HAP-1 (cell line): ENCODE measurements around the gene NUTM1.

Experiments
- DNase-seq, 2 experiments: peaks; one replicate each; pipeline ENCODE4 v3.0.0-alpha.2; 2016 to 2020; ENCODE audit warnings: low spot score in 2 of 2
- H3K27me3 ChIP-seq: fragments of 250-450 bp; sonication (Bioruptor Pico); 2 replicates; pipeline ENCODE4 v1.5.1; 2020; ENCODE audit warnings: low read depth, mild to moderate bottlenecking, moderate library complexity
- H3K36me3 ChIP-seq: fragments of 250-450 bp; sonication (Bioruptor Pico); replicated peaks from 2 replicates; pipeline ENCODE4 v1.5.1; 2020; ENCODE audit warnings: mild to moderate bottlenecking
- H3K4me1 ChIP-seq: fragments of 250-450 bp; sonication (Bioruptor Pico); 2 replicates; pipeline ENCODE4 v1.5.1; 2020; ENCODE audit warnings: mild to moderate bottlenecking
- H3K4me3 ChIP-seq: fragments of 250-450 bp; sonication (Bioruptor Pico); 2 replicates; pipeline ENCODE4 v1.5.1; 2020; ENCODE audit warnings: mild to moderate bottlenecking, moderate library complexity
- H3K9me3 ChIP-seq: fragments of 250-450 bp; sonication (Bioruptor Pico); 2 replicates; pipeline ENCODE4 v1.5.1; 2020; ENCODE audit warnings: mild to moderate bottlenecking, moderate library complexity
- in situ Hi-C: fragments of 300-500 bp; cut with MboI; formaldehyde crosslinking; loops from 3 replicates; pipeline ENCODE4 v1.14.3; 2020; ENCODE audit warnings: low sequenced_read_pairs, inconsistent platforms, mixed read lengths

NUTM1 gene, protein sequence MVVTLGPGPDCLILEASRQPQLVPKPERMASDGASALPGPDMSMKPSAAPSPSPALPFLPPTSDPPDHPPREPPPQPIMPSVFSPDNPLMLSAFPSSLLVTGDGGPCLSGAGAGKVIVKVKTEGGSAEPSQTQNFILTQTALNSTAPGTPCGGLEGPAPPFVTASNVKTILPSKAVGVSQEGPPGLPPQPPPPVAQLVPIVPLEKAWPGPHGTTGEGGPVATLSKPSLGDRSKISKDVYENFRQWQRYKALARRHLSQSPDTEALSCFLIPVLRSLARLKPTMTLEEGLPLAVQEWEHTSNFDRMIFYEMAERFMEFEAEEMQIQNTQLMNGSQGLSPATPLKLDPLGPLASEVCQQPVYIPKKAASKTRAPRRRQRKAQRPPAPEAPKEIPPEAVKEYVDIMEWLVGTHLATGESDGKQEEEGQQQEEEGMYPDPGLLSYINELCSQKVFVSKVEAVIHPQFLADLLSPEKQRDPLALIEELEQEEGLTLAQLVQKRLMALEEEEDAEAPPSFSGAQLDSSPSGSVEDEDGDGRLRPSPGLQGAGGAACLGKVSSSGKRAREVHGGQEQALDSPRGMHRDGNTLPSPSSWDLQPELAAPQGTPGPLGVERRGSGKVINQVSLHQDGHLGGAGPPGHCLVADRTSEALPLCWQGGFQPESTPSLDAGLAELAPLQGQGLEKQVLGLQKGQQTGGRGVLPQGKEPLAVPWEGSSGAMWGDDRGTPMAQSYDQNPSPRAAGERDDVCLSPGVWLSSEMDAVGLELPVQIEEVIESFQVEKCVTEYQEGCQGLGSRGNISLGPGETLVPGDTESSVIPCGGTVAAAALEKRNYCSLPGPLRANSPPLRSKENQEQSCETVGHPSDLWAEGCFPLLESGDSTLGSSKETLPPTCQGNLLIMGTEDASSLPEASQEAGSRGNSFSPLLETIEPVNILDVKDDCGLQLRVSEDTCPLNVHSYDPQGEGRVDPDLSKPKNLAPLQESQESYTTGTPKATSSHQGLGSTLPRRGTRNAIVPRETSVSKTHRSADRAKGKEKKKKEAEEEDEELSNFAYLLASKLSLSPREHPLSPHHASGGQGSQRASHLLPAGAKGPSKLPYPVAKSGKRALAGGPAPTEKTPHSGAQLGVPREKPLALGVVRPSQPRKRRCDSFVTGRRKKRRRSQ

DNA sequence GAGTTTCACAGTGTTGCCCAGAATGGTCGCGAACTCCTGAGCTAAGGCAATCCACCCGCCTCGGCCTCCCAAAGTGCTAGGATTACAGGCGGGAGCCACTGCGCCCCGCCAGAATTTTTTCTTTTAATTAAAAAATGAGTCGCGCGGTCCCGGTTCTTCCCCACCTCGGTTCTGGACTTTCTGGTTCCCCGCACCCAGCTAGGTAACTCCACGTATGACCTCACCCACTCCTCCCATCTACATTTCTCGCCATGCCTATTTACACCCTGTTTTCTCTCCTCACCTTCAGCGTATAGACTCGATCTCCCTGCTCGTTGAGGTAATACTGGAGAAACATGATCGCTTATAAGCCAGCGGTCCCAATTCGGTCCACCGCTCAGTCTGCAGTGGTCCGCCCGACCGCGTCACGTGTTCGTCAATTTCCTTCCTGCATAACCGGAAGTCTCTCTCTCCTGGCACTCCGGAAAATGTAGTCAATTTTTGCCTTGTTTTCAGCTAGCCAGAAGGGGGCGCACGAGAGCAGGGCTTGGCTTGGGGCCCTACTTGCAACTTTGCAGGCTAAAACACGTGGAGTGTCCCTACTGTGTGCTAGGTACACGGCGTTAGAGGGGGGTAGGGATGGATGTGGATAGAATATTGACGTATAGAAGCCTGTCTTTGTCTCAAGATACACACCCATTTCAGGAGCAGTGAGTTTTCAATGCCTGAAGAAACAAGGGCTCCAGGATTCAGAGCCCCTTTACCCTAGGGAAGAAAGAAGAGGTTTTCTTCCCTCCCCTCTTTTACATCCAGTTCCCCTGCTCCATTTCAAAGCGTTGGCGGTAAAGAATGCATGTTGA, at the start of gene NUTM1, which contains the start of gene NOP10:
NUTM1 (plus strand) TSS at position 579 of the 839 bp plus-strand sequence. CDS start 382 bp downstream, outside the sequence.
NOP10 (minus strand) TSS at position 400 of the 839 bp plus-strand sequence; CDS start at position 337, 63 bp downstream.
- Histone ChIP-seq H3K27me3 (no peaks in the 10 kb centered on the region), H3K4me1 (peaks cover 26% of the 10 kb centered on the region), H3K36me3 (peaks cover 25% of the 10 kb centered on the region), H3K9me3 (no peaks in the 10 kb centered on the region), H3K4me3 (peak within 1 kb of the TSS; percentile 90)
- in situ Hi-C loops = no loop called here
- DNase-seq = peak; percentile 92 to 94

DNA sequence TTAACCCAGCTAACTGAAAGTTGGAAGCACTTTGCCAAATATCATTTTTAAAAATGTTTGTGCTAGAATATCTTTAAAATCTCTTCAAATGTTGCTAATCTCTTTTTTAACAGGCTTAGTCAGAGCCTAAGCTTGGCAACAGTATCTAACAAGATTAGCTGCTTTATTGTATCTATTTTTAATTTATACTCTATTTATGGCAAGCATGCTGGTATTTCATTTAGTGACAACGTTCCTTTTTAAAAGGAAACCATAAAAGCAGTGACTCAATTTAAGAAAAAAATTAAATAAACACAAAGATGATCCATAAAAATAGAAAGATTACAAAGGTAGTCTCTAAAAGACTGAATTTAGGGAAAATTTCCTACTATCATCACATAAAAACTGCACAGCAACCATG, 46.1 kb upstream of the NUTM1 start:
- DNase-seq = no peak
- no peaks in the 10 kb centered on the region for H3K27me3 ChIP-seq
- in situ Hi-C loops = no loop called here
- H3K4me3 ChIP-seq = no peak overlapping the region
- no peaks in the 10 kb centered on the region for H3K9me3 ChIP-seq
- no peaks in the 10 kb centered on the region for H3K36me3 ChIP-seq
- H3K4me1 ChIP-seq = no peaks in the 10 kb centered on the region

DNA sequence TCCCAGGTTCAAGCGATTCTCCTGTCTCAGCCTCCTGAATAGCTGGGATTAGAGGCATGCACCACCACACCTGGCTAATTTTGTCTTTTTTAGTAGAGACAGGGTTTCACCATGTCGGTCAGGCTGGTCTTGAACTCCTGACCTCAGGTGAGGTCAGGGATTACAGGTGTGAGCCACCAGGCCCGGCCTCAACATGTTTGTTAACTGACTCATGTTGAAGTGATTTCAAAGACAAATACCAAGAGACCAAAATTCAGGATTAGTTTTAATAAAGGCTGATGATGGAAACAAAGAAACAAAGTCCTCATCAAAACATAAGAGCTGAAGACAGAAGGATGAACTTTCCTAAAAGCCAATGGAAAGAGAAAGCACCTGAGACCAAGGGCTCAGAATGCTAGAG, 42.1 kb upstream of the NUTM1 start:
- no peak overlapping the region for H3K4me3 ChIP-seq
- H3K36me3 ChIP-seq = no peaks in the 10 kb centered on the region
- H3K9me3 ChIP-seq = no peaks in the 10 kb centered on the region
- in situ Hi-C loops = no loop called here
- H3K27me3 ChIP-seq = no peaks in the 10 kb centered on the region
- H3K4me1 ChIP-seq = peaks cover 8% of the 10 kb centered on the region
- no peak for DNase-seq

DNA sequence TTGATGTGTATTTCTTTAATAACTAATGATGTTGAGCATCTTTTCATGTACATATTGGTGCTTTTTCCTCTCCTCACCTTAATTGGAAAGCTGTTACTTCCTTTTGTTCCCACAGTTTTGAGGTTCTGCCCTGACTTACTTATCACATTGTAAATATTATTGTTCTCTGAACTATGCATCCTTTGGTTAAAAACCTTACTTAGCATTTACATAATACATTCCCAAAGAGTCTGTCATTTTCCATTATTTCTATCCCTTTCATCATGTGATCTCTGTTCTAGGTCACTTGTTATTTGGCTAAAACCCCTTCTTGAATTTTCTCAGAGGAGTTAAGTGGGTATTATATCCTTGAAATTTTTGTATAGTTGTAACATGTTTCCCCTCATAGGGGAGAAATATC, 38.5 kb upstream of the NUTM1 start:
- no peak overlapping the region for H3K4me3 ChIP-seq
- DNase-seq = peak in 1 of 2 experiments; percentile 49
- no peaks in the 10 kb centered on the region for H3K27me3 ChIP-seq

DNA sequence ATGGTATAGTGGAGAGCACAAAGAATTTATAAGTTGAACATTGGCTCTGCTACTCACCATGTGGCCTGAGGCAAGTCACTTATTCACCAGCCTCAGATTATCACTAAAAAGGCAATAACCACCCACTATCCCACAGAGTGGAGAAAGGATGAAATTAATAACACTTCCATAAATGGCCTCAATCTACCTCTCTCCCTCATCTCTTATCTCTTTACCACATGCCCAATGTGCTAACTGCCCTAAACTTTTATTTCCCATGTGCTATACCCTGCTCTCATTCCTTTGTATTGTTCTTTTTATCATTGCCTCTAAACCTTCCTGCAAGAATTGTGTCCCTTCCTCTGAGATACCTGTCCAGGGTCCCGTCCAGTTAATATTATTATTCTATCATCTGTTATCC, 31.6 kb upstream of the NUTM1 start:
- no peak overlapping the region for H3K4me3 ChIP-seq
- no peak for DNase-seq
- H3K9me3 ChIP-seq = no peaks in the 10 kb centered on the region
- in situ Hi-C loops = no loop called here
- H3K4me1 ChIP-seq = peaks cover 4% of the 10 kb centered on the region; the same call in 1 of the 2 replicates
- no peaks in the 10 kb centered on the region for H3K36me3 ChIP-seq
- H3K27me3 ChIP-seq = no peaks in the 10 kb centered on the region

More for the DNA sequence above, 38.5 kb upstream of the NUTM1 start:
- Histone ChIP-seq H3K9me3 (no peaks in the 10 kb centered on the region), H3K4me1 (peaks cover 12% of the 10 kb centered on the region), H3K36me3 (no peaks in the 10 kb centered on the region)
- in situ Hi-C loops = no loop called here

DNA sequence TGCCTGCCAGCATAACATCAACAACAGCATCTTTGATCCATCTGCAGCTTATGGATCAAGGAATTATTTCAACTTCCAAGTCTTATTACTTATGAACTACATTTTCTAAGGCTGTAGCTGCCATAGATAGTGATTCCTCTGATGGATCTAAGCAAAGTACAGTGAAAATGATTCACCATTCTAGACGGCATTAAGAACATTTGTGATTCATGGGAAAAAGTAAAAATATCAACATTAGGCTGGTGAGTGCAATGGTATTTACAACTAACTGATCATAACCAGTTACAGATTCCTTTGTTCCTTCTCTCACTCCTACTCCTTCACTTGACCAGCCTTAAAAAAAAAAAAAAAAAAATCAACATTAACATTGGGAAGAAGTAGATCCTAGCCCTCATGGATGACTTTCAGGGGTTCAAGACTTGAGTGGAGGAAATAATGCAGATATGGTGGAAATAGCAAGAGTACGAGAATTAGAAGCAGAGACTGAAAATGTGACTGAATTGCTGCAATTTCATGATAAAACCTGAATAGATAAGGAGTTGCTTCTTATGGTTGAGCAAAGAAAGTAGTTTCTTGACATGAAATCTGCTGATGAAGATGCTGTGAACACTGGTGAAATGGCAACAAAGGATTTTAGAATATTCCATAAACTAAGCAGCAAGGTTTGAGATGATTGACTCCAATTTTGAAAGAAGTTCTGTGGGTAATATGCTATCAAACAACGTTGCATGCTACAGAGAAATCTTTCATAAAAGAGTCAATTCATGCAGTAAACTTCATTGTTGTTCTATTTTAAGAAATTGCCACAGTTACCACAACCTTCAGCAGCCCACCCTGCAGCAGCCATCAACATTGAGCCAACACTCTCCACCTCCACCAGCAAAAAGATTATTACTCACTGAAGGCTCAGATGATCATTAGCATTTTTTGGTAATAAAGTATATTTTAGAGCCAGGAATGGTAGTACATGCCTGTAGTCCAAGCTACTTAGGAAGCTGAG, 28.3 kb upstream of the NUTM1 start:
- in situ Hi-C loops = no loop called here
- no peaks in the 10 kb centered on the region for H3K9me3 ChIP-seq
- H3K4me1 ChIP-seq = peaks cover 15% of the 10 kb centered on the region

DNA sequence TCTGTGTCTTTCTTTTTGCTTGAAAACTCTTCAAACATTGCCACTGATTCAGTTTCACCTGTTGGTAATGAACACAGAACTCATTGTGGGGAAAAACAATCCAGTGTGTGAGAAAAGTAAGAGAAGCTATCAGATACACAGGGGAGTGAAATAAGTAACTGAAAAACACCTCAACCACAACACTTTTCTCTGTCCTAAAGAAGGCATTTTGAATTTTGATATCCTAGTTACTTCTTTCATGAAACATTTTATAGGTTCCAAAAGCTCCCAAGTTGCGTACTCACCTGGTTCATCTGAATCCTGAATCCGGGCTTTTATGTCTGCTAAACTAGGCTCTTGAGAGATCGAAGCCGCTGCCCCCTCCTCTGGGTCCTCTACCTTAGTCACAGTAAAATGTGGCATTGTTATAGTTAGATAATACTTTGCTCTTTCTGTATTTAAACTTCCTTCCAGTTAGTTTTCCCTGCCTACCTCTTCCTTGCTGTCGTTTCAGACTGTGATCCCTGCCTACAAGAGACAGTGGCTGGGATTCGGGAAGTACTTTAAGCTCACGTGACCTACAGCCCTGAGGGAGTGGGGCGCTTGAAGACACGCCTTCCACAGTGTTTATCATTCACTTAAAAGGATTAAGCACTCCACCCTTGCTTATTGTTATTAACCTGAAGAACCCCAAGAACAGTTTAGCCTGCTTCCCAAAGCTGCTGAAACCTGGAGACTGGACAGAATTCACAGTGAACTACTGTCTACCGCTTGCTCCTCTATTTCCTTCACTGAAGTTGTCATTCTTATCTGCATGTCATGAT, 24.6 kb upstream of the NUTM1 start:
- no peaks in the 10 kb centered on the region for H3K36me3 ChIP-seq
- peak; percentile 80 to 89 for DNase-seq

More for the DNA sequence above, 28.3 kb upstream of the NUTM1 start:
- Histone ChIP-seq H3K36me3 (no peaks in the 10 kb centered on the region), H3K4me3 (no peak overlapping the region), H3K27me3 (no peaks in the 10 kb centered on the region)
- DNase-seq = no peak

DNA sequence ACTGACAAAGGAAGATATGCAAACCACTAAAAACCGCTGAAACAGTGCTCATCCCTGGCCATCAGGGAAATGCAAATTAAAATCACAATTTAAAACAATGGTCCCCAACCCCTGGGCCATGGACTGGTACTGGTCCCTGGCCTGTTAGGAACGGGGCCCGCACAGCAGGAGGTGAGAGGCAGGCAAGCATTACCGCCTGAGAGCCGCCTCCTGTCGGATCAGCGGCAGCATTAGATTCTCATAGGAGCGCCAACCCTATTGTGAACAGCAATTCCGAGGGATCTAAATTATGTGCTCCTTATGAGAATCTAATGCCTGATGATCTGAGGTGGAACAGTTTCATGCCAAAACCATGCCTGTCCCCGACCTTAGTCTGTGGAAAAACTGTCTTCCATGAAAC, 19.9 kb upstream of the NUTM1 start:
- Histone ChIP-seq H3K4me3 (no peak overlapping the region), H3K27me3 (no peaks in the 10 kb centered on the region), H3K9me3 (peaks cover 3% of the 10 kb centered on the region), H3K36me3 (no peaks in the 10 kb centered on the region), H3K4me1 (peaks cover 3% of the 10 kb centered on the region)
- DNase-seq = no peak
- in situ Hi-C loops = no loop called here

More for the DNA sequence above, 24.6 kb upstream of the NUTM1 start:
- Histone ChIP-seq H3K4me3 (peak overlapping the region; percentile 36), H3K27me3 (no peaks in the 10 kb centered on the region), H3K9me3 (peaks cover 3% of the 10 kb centered on the region), H3K4me1 (peaks cover 15% of the 10 kb centered on the region)
- in situ Hi-C loops = no loop called here

DNA sequence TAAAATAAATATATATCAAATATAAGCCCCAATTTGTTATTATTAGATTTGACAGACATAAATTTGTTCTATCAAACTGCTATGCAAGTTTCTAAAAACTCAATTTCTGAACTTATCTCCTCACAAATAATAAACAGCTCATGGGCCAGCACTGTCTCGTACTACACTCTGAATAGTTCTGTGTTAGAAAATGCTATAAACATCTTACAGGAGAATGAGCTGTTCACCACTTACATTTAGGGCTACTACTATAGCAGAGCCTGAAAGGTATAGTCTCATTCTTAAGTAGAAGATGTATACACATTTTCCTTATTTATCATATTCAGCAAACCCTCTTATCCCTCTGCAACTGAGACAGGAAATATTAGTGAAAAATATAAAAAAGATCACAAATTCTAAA, 18.2 kb upstream of the NUTM1 start:
- Histone ChIP-seq H3K36me3 (no peaks in the 10 kb centered on the region), H3K27me3 (no peaks in the 10 kb centered on the region), H3K9me3 (peaks cover 3% of the 10 kb centered on the region), H3K4me3 (no peak overlapping the region), H3K4me1 (no peaks in the 10 kb centered on the region)
- in situ Hi-C loops = no loop called here
- DNase-seq = no peak

DNA sequence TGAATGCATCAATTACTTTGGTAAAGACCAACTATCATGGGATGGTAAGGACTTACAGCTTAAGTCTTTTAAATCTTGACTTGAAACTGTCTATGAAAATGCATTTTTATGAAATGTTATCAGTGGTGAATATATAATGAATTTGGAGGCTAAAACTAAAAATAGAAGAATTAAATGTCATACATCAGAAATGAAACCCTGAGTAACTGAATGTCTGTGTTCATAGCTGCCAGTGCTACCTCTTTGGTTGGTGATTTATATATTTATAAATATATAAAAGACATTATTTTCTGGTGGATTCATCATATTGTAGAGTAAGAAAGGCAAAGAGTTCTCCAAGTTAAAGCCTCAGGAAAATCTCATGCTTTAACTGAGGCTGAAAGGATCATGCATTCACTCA, 17.7 kb upstream of the NUTM1 start:
- no peak for DNase-seq
- in situ Hi-C loops = no loop called here

DNA sequence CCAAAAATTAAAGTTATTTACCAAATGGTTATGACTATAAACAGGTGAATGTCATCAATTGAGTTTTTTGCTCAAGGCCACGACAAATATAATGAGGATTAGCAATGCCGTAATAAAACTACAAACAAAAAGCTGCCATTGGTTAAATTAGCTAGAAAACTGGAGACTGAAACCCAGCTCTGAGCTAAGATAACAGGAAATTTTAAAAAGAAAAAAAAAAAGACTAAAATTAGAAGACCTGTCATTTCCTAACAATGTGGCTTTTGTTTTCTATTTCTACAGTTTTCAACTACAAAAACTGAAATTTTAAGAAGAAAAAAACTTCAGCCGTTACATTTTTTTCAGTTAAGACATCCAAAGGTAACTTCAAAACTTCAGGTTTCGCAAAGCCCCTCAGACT, 15.2 kb upstream of the NUTM1 start:
- H3K27me3 ChIP-seq = no peaks in the 10 kb centered on the region
- H3K9me3 ChIP-seq = peaks cover 3% of the 10 kb centered on the region
- H3K4me1 ChIP-seq = no peaks in the 10 kb centered on the region
- no peaks in the 10 kb centered on the region for H3K36me3 ChIP-seq
- DNase-seq = no peak
- in situ Hi-C loops = no loop called here
- H3K4me3 ChIP-seq = no peak overlapping the region

More for the DNA sequence above, 17.7 kb upstream of the NUTM1 start:
- Histone ChIP-seq H3K4me3 (no peak overlapping the region), H3K36me3 (no peaks in the 10 kb centered on the region), H3K9me3 (peaks cover 3% of the 10 kb centered on the region), H3K4me1 (no peaks in the 10 kb centered on the region), H3K27me3 (no peaks in the 10 kb centered on the region)
